ENCODE results near the gene ARHGEF18. TPM values are rescaled to one million over a fixed set of nuclear protein-coding genes. Genes with fewer than 3 reads are reported as not detected.
"Not testable (repeated sequence)": the region's sequence is repeated elsewhere in the genome, so short reads cannot be mapped to it uniquely, and the experiment has no call there.

ARHGEF18 gene
- polyA plus RNA-seq, 3 donors = 27.7 to 34.0 (median 34.0) TPM

DNA sequence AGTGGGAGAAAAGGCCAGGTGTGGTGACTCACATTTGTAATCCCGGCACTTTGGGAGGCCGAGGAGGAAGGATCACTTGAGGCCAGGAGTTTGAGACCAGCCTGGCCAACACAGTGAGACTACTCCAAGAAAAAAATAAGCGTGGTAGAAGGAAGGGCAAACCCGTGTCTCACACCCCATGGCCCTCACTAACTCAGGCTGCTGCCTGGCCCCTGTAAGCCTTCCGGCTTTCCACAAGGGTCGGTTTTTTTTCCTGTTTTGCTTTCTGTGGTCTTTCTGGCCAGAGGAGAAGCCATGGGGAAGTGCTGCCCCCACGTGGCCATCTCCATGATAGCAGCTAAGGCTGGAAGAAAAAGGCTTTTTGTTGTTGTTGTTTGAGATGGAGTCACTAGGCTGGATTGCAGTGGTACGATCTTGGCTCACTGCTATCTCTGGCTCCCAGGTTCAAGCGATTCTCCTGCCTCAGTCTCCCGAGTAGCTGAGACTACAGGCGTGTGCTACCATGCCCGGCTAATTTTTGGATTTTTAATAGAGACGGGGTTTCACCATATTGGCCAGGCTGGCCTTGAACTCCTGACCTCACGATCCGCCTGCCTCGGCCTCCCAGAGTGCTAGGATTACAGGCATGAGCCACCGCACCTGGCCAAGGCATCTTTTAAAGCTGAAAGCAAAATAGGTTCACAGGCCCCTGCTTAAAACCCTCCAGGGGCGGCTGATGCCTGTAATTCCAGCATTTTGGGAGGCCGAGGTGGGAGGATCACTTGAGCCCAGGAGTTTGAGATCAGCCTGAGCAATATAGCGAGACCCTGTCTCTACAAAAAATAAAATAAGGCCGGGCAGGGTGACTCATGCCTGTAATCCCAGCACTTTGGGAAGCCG, 7.5 kb upstream of the ARHGEF18 start:
- DNase-seq (ENCODE audit: extremely low read depth in 1 of 11, low read depth in 9 of 11, low spot score in 4 of 11) = peak; percentile 36 to 84 (median 76)

- no peak for DNase-seq (ENCODE audit: extremely low read depth in 1 of 11, low read depth in 9 of 11, low spot score in 4 of 11)
These were observed 6.6 kb upstream of the ARHGEF18 start for GRCh38 chr19:7342143-7342542.

GRCh38 chr19:7346488-7346971, 2.2 kb upstream of the ARHGEF18 start:
- DNase-seq (ENCODE audit: extremely low read depth in 1 of 11, low read depth in 9 of 11, low spot score in 4 of 11) = no peak

DNA sequence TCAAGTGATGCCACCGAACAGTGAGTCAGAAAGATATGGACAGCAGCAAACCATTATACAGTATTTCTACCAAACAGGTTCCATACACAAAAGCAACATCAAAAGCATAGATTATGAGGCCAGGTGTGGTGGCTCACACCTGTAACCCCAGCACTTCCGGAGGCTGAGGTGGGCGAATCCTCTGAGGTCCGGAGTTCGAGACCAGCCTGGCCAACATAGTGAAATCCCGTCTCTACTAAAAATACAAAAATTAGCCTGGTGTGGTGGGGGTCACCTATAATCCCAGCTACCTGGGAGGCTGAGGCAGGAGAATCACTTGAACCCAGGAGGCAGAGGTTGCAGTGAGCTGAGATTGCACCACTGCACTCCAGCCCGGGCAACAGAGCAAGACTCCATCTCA, 1.7 kb upstream of the ARHGEF18 start:
- not testable (repeated sequence) for DNase-seq (ENCODE audit: extremely low read depth in 1 of 11, low read depth in 9 of 11, low spot score in 4 of 11)

- DNase-seq (ENCODE audit: extremely low read depth in 1 of 11, low read depth in 9 of 11, low spot score in 4 of 11) = no peak
These were observed 474 bp downstream of the ARHGEF18 start for GRCh38 chr19:7349231-7349591.

GRCh38 chr19:7349961-7350711, 1.4 kb downstream of the ARHGEF18 start:
- no peak for DNase-seq (ENCODE audit: extremely low read depth in 1 of 11, low read depth in 9 of 11, low spot score in 4 of 11)

- DNase-seq (ENCODE audit: extremely low read depth in 1 of 11, low read depth in 9 of 11, low spot score in 4 of 11) = no peak
These were observed 3.1 kb downstream of the ARHGEF18 start for GRCh38 chr19:7351861-7352260.

DNA sequence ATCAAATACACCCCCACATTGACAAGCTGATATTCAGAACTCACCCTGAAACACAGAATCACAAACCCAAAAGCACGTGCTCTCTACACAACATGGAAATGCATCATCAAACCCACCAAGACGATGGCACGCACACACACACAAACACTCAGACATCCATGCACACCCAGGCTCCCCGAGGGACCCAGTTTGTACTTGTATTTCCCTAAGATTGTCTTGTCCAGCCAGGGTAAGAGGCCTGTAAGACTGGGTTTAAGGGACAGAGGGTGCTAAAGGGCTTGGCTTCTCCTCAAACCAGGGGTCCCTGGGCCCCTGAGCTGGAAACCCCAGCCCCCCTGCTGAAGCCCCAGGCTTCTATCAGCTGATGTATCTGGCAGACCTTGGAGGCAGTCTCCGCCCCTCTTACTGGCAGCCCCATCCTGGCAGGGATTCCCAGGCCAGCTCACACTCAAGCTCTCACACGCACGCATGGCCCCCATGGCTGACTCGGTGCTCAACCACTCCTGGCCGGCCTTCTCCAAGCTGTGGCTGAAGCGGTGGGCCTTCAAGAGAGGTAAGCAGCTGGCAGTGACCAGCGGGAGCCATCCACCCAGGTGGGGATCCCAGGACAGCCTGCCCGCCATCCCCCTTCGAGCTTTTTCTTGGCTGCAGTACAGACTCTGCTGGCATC, 6.5 kb downstream of the ARHGEF18 start:
- no peak for DNase-seq (ENCODE audit: extremely low read depth in 1 of 11, low read depth in 9 of 11, low spot score in 4 of 11)

DNA sequence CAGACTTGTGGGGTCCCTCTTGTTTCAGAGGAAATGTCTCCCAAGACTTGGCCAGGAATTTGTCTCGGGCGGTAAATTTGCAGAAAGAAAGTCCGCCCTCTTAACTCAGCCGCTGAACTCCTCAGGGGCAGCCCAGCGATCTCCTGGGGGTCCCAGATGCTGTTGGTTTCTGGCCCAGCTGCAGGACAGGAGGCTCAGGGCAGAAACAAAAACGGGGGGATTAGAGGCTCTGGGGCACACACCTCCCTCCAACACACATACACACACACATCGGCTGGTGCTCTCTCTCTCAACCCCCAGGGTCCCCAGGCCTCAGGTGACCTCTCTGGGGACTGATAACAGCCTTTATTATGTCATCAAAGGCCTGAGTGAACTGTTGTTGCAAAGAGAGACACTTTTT, 7.1 kb downstream of the ARHGEF18 start:
- no peak for DNase-seq (ENCODE audit: extremely low read depth in 1 of 11, low read depth in 9 of 11, low spot score in 4 of 11)

DNA sequence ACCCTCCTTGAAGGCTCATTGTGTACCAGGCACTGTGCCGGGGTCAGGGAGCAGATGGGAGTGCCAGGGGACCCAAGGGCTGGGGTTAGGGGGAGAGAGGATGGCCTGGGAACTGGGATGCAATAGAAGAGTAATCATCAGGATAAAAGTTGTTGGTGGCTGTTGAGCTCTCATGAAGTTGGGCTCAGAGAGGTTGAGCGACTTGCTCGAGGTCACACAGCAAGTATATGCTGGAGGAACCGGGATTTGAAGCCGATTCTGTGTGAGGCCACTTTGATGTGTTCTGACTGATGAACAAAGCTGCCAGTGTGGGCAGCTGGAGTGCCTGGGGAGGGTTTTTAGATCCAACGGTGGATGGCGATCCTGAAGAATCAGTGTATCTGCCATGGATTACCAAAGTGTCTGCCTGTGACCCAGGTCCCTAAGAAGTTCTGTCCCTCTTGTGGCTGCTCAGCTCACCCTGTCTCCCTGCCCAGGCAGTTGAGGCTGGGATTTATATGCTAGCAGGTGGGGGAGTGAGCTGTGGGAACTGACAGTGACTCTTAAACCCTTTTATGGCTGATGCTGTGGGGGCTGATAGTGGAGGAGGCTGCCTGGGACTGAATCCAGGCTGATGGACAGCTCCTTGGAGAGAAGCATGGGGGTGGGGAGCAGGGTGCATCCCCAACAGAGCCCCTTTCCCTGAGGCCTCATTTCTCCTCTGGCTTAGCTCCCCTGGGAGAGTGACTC, 8.3 kb downstream of the ARHGEF18 start:
- no peak for DNase-seq (ENCODE audit: extremely low read depth in 1 of 11, low read depth in 9 of 11, low spot score in 4 of 11)

- no peak for DNase-seq (ENCODE audit: extremely low read depth in 1 of 11, low read depth in 9 of 11, low spot score in 4 of 11)
These were observed 9.4 kb downstream of the ARHGEF18 start for GRCh38 chr19:7358102-7358597.

DNA sequence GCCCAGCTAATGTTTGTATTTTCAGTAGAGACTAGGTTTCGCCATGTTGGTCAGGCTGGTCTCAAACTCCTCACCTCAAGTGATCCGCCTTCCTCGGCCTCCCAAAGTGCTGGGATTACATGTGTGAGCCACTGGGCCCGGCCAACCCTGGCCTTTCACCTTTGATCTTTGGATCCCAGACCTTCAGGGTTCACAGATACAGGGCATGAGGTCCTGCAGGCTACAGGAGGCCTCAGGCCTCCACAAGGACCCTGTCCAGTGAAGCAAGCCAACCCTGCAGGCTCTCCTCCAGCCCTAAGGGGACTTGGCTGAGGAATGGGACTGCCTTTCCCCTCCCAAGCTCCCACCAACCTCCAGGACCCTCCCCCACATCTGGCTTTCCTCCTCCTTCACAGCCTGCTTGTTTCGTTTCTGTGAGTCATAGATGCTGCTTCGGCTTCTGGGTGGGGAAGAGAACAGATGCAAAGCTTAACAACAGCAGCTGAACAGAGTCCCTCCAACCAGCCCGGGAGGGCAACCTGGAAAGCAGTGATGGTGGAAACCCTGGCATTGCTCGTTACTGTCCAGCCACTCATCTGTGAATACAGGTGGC, 11.8 kb downstream of the ARHGEF18 start:
- no peak for DNase-seq (ENCODE audit: extremely low read depth in 1 of 11, low read depth in 9 of 11, low spot score in 4 of 11)

DNA sequence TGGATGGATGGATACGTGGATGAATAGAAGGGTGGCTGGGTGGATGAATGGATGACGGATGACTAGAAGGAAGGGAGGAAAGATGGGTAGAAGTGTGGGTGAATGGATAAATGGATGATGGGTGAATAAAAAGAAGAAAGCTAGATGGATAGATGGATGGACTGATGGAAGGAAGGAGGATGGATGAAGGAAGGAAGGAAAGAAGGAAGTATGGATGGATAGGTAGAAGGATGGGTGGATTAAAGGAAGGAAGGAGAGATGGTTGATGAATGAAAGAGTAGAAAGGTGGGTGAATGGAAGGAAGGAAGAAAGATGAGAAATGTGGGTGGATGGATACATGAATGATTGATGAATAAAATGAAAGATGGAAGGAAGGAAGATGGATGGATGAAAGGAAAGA, 14.5 kb downstream of the ARHGEF18 start:
- no peak for DNase-seq (ENCODE audit: extremely low read depth in 1 of 11, low read depth in 9 of 11, low spot score in 4 of 11)

- no peak for DNase-seq (ENCODE audit: extremely low read depth in 1 of 11, low read depth in 9 of 11, low spot score in 4 of 11)
These were observed 18.1 kb downstream of the ARHGEF18 start for GRCh38 chr19:7366701-7367420.

GRCh38 chr19:7368456-7368855, 19.7 kb downstream of the ARHGEF18 start:
- no peak for DNase-seq (ENCODE audit: extremely low read depth in 1 of 11, low read depth in 9 of 11, low spot score in 4 of 11)

DNA sequence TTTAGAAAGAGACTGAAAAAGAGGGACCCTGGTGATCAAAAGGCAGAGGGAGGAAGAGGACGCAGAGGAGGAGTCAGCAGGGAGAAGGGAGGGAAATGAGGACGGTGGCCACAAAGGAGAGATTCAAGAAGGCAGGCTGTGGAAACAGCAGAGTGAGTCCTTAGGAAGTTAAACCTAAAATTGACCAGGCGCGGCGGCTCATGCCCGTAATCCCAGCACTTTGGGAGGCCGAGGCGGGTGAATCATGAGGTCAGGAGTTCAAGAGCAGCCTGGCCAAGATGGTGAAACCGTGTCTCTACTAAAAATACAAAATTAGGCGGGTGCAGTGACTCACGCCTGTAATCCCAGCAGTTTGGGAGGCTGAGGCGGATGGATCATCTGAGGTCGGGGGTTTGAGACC, 20.1 kb downstream of the ARHGEF18 start:
- DNase-seq (ENCODE audit: extremely low read depth in 1 of 11, low read depth in 9 of 11, low spot score in 4 of 11) = not testable (repeated sequence)

DNA sequence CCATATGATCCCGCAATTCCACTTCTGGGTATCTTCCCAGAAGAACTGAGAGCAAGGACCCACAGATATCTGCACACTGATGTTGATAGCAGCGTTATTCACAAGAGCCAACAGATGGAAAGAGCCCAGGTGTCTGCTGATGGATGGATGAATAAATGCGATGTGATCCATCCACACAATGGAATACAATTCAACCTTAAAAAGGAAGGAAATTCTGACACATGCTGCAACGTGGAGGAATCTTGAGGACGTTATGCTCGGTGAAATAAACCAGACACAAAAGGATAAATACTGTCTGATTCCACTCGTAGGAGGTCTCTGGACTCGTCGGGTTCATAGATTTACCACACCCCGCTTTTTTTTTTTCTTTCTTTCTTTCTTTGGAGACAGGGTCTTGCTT, 21.8 kb downstream of the ARHGEF18 start:
- DNase-seq (ENCODE audit: extremely low read depth in 1 of 11, low read depth in 9 of 11, low spot score in 4 of 11) = no peak

GRCh38 chr19:7371001-7371400, 22.3 kb downstream of the ARHGEF18 start:
- DNase-seq (ENCODE audit: extremely low read depth in 1 of 11, low read depth in 9 of 11, low spot score in 4 of 11) = no peak
